Measurements from ENCODE around the gene DAND5. TPM values are rescaled to one million over a fixed set of nuclear protein-coding genes. Genes with fewer than 3 reads are reported as not detected.

The DAND5 gene
- total and polyA plus RNA-seq, 2 of the 13 experiments (the other 11 are each of a cell fraction or from before 2014, with no cell fraction given): 0.04 TPM; not detected in 1

- TF ChIP-seq DBP (CRISPR knock-in tag; IDR thresholded peaks at IDR 0.05; ENCODE audit: not compliant biosample characterization) (no peak), ZNF234 (CRISPR knock-in tag; conservative IDR thresholded peaks at IDR 0.05) (no peak), DPF2 (CRISPR knock-in tag; IDR thresholded peaks at IDR 0.05; ENCODE audit: borderline replicate concordance, low read depth) (no peak), HHEX (CRISPR knock-in tag; IDR thresholded peaks at IDR 0.05) (no peak), ZNF20 (CRISPR knock-in tag; IDR thresholded peaks at IDR 0.05) (no peak), ZNF546 (CRISPR knock-in tag; conservative IDR thresholded peaks at IDR 0.05) (no peak), PHF5A (CRISPR knock-in tag; IDR thresholded peaks at IDR 0.05; ENCODE audit: low read depth, unreplicated experiment) (peak; percentile 76), HNRNPL (IDR thresholded peaks at IDR 0.05; ENCODE audit: low read depth, low read length) (0 out of 2 replicates have a peak, but pooled peaks have one; percentile 38), SRF (IDR thresholded peaks at IDR 0.05; ENCODE audit: low read depth, low read length) (peak; percentile 33; the same call in 1 of the 2 replicates), ZBTB8A (CRISPR knock-in tag; IDR thresholded peaks at IDR 0.05; ENCODE audit: borderline replicate concordance, low read depth) (no peak), SMAD3 (CRISPR knock-in tag; IDR thresholded peaks at IDR 0.05) (no peak), ZNF710 (CRISPR knock-in tag; IDR thresholded peaks at IDR 0.05; ENCODE audit: borderline replicate concordance) (no peak), ZNF337 (CRISPR knock-in tag; IDR thresholded peaks at IDR 0.05; ENCODE audit: borderline replicate concordance, low read depth) (0 out of 2 replicates have a peak, but pooled peaks have one; percentile 47), ZSCAN21 (CRISPR knock-in tag; IDR thresholded peaks at IDR 0.05; ENCODE audit: borderline replicate concordance) (0 out of 2 replicates have a peak, but pooled peaks have one; percentile 12), ZNF496 (CRISPR knock-in tag; IDR thresholded peaks at IDR 0.05; ENCODE audit: insufficient replicate concordance) (no peak), RFX5 (IDR thresholded peaks at IDR 0.05; ENCODE audit: low read depth, low read length) (no peak; the same call in 1 of the 2 replicates), ZFP82 (CRISPR knock-in tag; IDR thresholded peaks at IDR 0.05; ENCODE audit: borderline replicate concordance) (0 out of 2 replicates have a peak, but pooled peaks have one; percentile 57), TAF1 (CRISPR knock-in tag; IDR thresholded peaks at IDR 0.05) (peak; percentile 97), KLF13 (CRISPR knock-in tag; IDR thresholded peaks at IDR 0.05) (no peak), SPEN (CRISPR knock-in tag; IDR thresholded peaks at IDR 0.05; ENCODE audit: low read depth) (no peak), ZNF614 (CRISPR knock-in tag; IDR thresholded peaks at IDR 0.05; ENCODE audit: borderline replicate concordance) (peak; percentile 26; the same call in 1 of the 2 replicates), SRSF4 (IDR thresholded peaks at IDR 0.05; ENCODE audit: low read depth, low read length, poor library complexity, severe bottlenecking) (no peak), NFATC3 (CRISPR knock-in tag; IDR thresholded peaks at IDR 0.05) (peak; percentile 29; the same call in 1 of the 2 replicates), SKIL (CRISPR knock-in tag; IDR thresholded peaks at IDR 0.05; ENCODE audit: borderline replicate concordance) (no peak)
Observed at GRCh38 chr19:12937927-12938778, 31.2 kb upstream of the DAND5 start, which contains the start of gene CALR (continued).

Measured in HepG2 (cell line).